Neural cell (in vitro differentiated cells): ENCODE results near the gene BOD1. TPM values are rescaled to one million over a fixed set of nuclear protein-coding genes. Genes with fewer than 3 reads are reported as not detected.

Experiments used
- H2AFZ ChIP-seq: fragments of 200-600, 300-800 bp; sonication (generic), shearing (Covaris generic); 2 replicates; pipeline ENCODE4 v1.6.0; 2014; ENCODE audit warnings: low read depth, mild to moderate bottlenecking, antibody characterized with exemption, low read length, moderate library complexity
- H3F3A ChIP-seq: fragments of 200-600 bp; shearing (Covaris generic); 2 replicates; pipeline ENCODE4 v1.6.1; 2016; ENCODE audit warnings: mild to moderate bottlenecking, moderate library complexity, mixed read lengths, antibody characterized with exemption, low read length; ENCODE audit not compliant: insufficient read depth, poor library complexity, severe bottlenecking
- H3K27ac ChIP-seq: fragments of 200-600, 300-800 bp; sonication (generic), shearing (Covaris generic); 2 replicates; pipeline ENCODE4 v1.5.1; 2014; ENCODE audit warnings: mild to moderate bottlenecking, low read length, moderate library complexity
- H3K27me3 ChIP-seq: fragments of 300-800, 200-600 bp; sonication (generic), shearing (Covaris generic); 2 replicates; pipeline ENCODE4 v1.6.0; 2014; ENCODE audit warnings: mild to moderate bottlenecking, low read depth, low read length, moderate library complexity; ENCODE audit not compliant: insufficient read depth
- H3K36me3 ChIP-seq: fragments of 300-800, 200-600 bp; sonication (generic), shearing (Covaris generic); 2 replicates; pipeline ENCODE4 v1.5.1; 2014; ENCODE audit warnings: mild to moderate bottlenecking, antibody characterized with exemption, low read length, moderate library complexity; ENCODE audit not compliant: insufficient read depth
- H3K4me2 ChIP-seq: fragments of 300-800, 200-600 bp; sonication (generic), shearing (Covaris generic); 2 replicates; pipeline ENCODE4 v1.6.0; 2014; ENCODE audit warnings: mild to moderate bottlenecking, low read length
- H3K4me3 ChIP-seq: fragments of 300-800, 200-600 bp; sonication (generic), shearing (Covaris generic); 2 replicates; pipeline ENCODE4 v1.5.1; 2014; ENCODE audit warnings: mild to moderate bottlenecking, low read length, moderate library complexity
- H3K79me2 ChIP-seq: fragments of 200-600 bp; shearing (Covaris generic); replicated peaks from 2 replicates; pipeline ENCODE4 v1.6.0; 2014; ENCODE audit warnings: mild to moderate bottlenecking, low read length, moderate library complexity; ENCODE audit not compliant: insufficient read depth
- H3K9ac ChIP-seq: fragments of 300-800, 200-600 bp; sonication (generic), shearing (Covaris generic); 2 replicates; pipeline ENCODE4 v1.6.1; 2016; ENCODE audit warnings: mild to moderate bottlenecking, low read length, mixed read lengths
- H3K9me2 ChIP-seq: fragments of 200-600 bp; shearing (Covaris generic); 2 replicates; pipeline ENCODE4 v1.6.1; 2016; ENCODE audit warnings: mild to moderate bottlenecking, low read length, mixed read lengths; ENCODE audit not compliant: insufficient read depth
- H3K9me3 ChIP-seq: fragments of 200-600, 300-800 bp; sonication (generic), shearing (Covaris generic); 2 replicates; pipeline ENCODE4 v1.6.1; 2016; ENCODE audit warnings: mild to moderate bottlenecking, mixed run types, low read length, moderate library complexity, mixed read lengths
- H4K20me1 ChIP-seq: fragments of 200-600 bp; shearing (Covaris generic); 2 replicates; pipeline ENCODE4 v1.6.1; 2016; ENCODE audit warnings: mild to moderate bottlenecking, mixed run types; ENCODE audit not compliant: insufficient read depth
- EP300 ChIP-seq: fragments of 450-650 bp; conservative IDR thresholded peaks from 2 replicates; pipeline ENCODE4 v1.6.1; 2014; ENCODE audit warnings: antibody characterized with exemption, mild to moderate bottlenecking, moderate library complexity; ENCODE audit not compliant: poor library complexity, severe bottlenecking
- EZH2 ChIP-seq: fragments of 200-600, 300-800 bp; shearing (Covaris generic), sonication (generic); IDR thresholded peaks from 2 replicates; pipeline ENCODE4 v1.6.1; 2014; ENCODE audit warnings: antibody characterized with exemption, low read length, borderline replicate concordance, mild to moderate bottlenecking; ENCODE audit not compliant: insufficient read depth, poor library complexity, severe bottlenecking
- MXI1 ChIP-seq: fragments of 450-650 bp; conservative IDR thresholded peaks from 2 replicates; pipeline ENCODE4 v1.6.1; 2014; ENCODE audit warnings: antibody characterized with exemption, mild to moderate bottlenecking; ENCODE audit not compliant: poor library complexity, severe bottlenecking
- POLR2AphosphoS5 ChIP-seq: IDR thresholded peaks from 2 replicates; pipeline ENCODE4 v1.6.1; 2012
- RAD21 ChIP-seq: fragments of 450-650 bp; conservative IDR thresholded peaks from 2 replicates; pipeline ENCODE4 v1.6.1; 2014; ENCODE audit warnings: antibody characterized with exemption, mild to moderate bottlenecking, moderate library complexity
- SMC3 ChIP-seq: fragments of 450-650 bp; conservative IDR thresholded peaks from 2 replicates; pipeline ENCODE4 v1.6.1; 2014; ENCODE audit warnings: antibody characterized with exemption, mild to moderate bottlenecking, moderate library complexity; ENCODE audit not compliant: poor library complexity
- TAF1 ChIP-seq: IDR thresholded peaks from 2 replicates; pipeline ENCODE4 v1.6.1; 2012; ENCODE audit warnings: low read depth
- polyA plus RNA-seq: library from polyadenylated mRNA; depleted of rRNA; stranded (reverse); fragments of >200 nt; gene quantifications from 2 replicates; pipeline ENCODE4 v1.2.3, GENCODE V29; 2014
- TF ChIP-seq, protein P1 (sequence below): fragments of 450-650 bp; IDR thresholded peaks from 2 replicates; pipeline ENCODE4 v1.5.1; 2014; ENCODE audit warnings: antibody characterized with exemption, mild to moderate bottlenecking, moderate library complexity; ENCODE audit not compliant: poor library complexity, severe bottlenecking
- TF ChIP-seq, protein P2 (sequence below): IDR thresholded peaks from 2 replicates; pipeline ENCODE4 v1.6.1; 2012; ENCODE audit warnings: borderline replicate concordance

BOD1 gene
- polyA plus RNA-seq, 1 donor from 2014 or later, result 178 TPM

DNA sequence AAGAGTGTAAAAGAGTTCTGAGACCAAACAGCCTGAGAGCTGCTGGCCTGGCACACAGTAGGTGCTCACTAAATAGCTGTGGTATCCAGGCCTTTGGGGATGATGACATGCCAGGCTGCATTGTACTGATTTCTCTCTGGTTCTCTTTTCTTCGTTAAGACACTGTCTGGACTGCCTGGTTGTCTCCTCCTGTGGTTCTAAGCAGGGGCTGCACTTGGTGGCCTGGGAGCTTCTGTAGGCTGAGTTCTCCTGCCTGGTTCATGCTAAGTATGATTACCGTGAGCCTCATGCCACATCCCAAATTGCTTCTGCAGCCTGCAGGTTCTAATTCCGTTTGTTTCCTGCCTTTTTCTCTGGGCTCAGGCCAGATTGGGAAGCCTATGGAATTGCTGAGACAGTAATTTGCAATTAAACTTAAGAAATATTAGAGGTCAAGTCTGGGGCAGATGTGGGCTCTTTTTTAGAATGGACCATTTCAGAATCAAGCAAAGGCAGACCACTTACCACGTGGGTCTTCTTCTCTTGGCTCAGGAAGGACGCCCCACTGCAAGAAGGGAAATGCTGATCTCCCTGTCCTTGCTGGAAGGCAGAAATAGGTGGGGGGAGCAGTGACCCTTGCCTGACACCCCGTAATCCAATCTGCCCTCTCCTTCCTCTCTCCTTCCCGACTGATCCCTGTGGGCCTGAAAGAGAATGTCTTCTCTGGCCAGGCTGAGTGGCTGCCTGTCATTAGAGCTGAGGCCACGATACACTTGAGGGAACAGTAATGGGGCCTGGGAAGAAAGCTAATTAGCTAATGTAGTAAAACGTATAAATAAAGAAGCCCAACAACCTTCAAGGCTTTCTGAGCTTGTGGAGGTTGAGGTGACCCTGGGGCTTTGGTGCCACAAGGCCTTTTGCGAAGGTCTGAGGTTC lies 21.9 kb upstream of the BOD1 start:
- Histone ChIP-seq H3K4me2 (no peak overlapping the region), H2AFZ (no peak overlapping the region), H3K27ac (no peak overlapping the region), H3K9me2 (no peaks in the 10 kb centered on the region), H3K36me3 (no peaks in the 10 kb centered on the region), H3K9ac (no peak overlapping the region), H3F3A (no peaks in the 10 kb centered on the region), H4K20me1 (no peaks in the 10 kb centered on the region), H3K27me3 (no peaks in the 10 kb centered on the region), H3K79me2 (no peaks in the 10 kb centered on the region), H3K4me3 (no peak overlapping the region), H3K9me3 (no peaks in the 10 kb centered on the region)
- TF ChIP-seq EP300, result no peak
- TF ChIP-seq, protein P1, sequence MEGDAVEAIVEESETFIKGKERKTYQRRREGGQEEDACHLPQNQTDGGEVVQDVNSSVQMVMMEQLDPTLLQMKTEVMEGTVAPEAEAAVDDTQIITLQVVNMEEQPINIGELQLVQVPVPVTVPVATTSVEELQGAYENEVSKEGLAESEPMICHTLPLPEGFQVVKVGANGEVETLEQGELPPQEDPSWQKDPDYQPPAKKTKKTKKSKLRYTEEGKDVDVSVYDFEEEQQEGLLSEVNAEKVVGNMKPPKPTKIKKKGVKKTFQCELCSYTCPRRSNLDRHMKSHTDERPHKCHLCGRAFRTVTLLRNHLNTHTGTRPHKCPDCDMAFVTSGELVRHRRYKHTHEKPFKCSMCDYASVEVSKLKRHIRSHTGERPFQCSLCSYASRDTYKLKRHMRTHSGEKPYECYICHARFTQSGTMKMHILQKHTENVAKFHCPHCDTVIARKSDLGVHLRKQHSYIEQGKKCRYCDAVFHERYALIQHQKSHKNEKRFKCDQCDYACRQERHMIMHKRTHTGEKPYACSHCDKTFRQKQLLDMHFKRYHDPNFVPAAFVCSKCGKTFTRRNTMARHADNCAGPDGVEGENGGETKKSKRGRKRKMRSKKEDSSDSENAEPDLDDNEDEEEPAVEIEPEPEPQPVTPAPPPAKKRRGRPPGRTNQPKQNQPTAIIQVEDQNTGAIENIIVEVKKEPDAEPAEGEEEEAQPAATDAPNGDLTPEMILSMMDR, result no peak
- no peak for TF ChIP-seq RAD21
- TF ChIP-seq SMC3, result no peak
- TF ChIP-seq, protein P2, sequence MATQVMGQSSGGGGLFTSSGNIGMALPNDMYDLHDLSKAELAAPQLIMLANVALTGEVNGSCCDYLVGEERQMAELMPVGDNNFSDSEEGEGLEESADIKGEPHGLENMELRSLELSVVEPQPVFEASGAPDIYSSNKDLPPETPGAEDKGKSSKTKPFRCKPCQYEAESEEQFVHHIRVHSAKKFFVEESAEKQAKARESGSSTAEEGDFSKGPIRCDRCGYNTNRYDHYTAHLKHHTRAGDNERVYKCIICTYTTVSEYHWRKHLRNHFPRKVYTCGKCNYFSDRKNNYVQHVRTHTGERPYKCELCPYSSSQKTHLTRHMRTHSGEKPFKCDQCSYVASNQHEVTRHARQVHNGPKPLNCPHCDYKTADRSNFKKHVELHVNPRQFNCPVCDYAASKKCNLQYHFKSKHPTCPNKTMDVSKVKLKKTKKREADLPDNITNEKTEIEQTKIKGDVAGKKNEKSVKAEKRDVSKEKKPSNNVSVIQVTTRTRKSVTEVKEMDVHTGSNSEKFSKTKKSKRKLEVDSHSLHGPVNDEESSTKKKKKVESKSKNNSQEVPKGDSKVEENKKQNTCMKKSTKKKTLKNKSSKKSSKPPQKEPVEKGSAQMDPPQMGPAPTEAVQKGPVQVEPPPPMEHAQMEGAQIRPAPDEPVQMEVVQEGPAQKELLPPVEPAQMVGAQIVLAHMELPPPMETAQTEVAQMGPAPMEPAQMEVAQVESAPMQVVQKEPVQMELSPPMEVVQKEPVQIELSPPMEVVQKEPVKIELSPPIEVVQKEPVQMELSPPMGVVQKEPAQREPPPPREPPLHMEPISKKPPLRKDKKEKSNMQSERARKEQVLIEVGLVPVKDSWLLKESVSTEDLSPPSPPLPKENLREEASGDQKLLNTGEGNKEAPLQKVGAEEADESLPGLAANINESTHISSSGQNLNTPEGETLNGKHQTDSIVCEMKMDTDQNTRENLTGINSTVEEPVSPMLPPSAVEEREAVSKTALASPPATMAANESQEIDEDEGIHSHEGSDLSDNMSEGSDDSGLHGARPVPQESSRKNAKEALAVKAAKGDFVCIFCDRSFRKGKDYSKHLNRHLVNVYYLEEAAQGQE, result no peak
- no peak for TF ChIP-seq POLR2AphosphoS5
- no peak for TF ChIP-seq MXI1
- TF ChIP-seq TAF1, result no peak
- TF ChIP-seq EZH2, result no peak

DNA sequence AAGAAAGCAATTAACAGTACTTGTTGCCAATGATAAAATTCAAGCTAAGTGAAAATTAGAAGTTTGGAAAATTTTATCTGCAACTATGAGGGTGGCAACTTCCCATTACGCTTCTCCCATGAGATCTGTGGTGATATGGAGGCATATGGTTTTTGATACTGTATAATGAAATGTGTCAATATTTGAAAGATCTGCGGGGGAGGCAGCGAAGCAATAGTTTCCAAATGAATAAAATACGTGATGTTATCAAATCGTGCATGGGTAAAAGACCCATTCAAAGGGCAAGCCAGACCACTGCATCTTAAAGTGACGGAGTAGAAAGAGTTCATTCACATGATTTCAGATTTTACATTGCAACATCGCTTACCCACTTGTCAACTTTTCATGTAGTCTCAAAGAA lies 20.9 kb upstream of the BOD1 start:
- Histone ChIP-seq H3K9ac (no peak overlapping the region), H3K27ac (no peak overlapping the region)
- TF ChIP-seq SMC3 (no peak), POLR2AphosphoS5 (no peak), EP300 (no peak), EZH2 (no peak), TAF1 (no peak), RAD21 (no peak), MXI1 (no peak)
- TF ChIP-seq, protein P1, result no peak
- TF ChIP-seq, protein P2, result no peak

More for the DNA sequence above, 20.9 kb upstream of the BOD1 start:
- no peak overlapping the region for H3K4me2 ChIP-seq
- no peaks in the 10 kb centered on the region for H4K20me1 ChIP-seq
- H3K9me2 ChIP-seq, result no peaks in the 10 kb centered on the region
- no peaks in the 10 kb centered on the region for H3K27me3 ChIP-seq
- H3K79me2 ChIP-seq, result no peaks in the 10 kb centered on the region
- no peaks in the 10 kb centered on the region for H3F3A ChIP-seq
- H3K36me3 ChIP-seq, result no peaks in the 10 kb centered on the region
- H2AFZ ChIP-seq, result no peak overlapping the region
- no peak overlapping the region for H3K4me3 ChIP-seq
- H3K9me3 ChIP-seq, result no peaks in the 10 kb centered on the region
